OCI-LY1 (cell line): ENCODE results near the gene SPATS2L.

Experiments
- H2AFZ ChIP-seq: fragments of 200-600 bp; sonication (generic), shearing (Covaris generic); 2 replicates; pipeline ENCODE4 v1.6.0; 2014; ENCODE audit warnings: antibody characterized with exemption, mild to moderate bottlenecking, low read length
- H3F3A ChIP-seq: fragments of 200-600 bp; sonication (generic), shearing (Covaris generic); 2 replicates; pipeline ENCODE4 v1.6.0; 2014; ENCODE audit warnings: mild to moderate bottlenecking, antibody characterized with exemption, low read length, moderate library complexity; ENCODE audit not compliant: insufficient read depth
- H3K27ac ChIP-seq: fragments of 200-600 bp; sonication (generic); 2 replicates; pipeline ENCODE4 v1.5.1; 2014; ENCODE audit warnings: low read length, mixed run types, mild to moderate bottlenecking, low read depth; ENCODE audit not compliant: poor library complexity, severe bottlenecking
- H3K27me3 ChIP-seq: fragments of 200-600 bp; sonication (generic); 2 replicates; pipeline ENCODE4 v1.6.0; 2014; ENCODE audit warnings: antibody characterized with exemption, mild to moderate bottlenecking, low read length, moderate library complexity; ENCODE audit not compliant: insufficient read depth
- H3K36me3 ChIP-seq: fragments of 200-600 bp; sonication (generic); 2 replicates; pipeline ENCODE4 v1.6.1; 2014; ENCODE audit warnings: mild to moderate bottlenecking, antibody characterized with exemption, low read length, moderate library complexity, mixed read lengths; ENCODE audit not compliant: insufficient read depth
- H3K4me1 ChIP-seq: fragments of 200-600 bp; sonication (generic); 2 replicates; pipeline ENCODE4 v1.5.1; 2014; ENCODE audit warnings: mild to moderate bottlenecking, low read length, moderate library complexity; ENCODE audit not compliant: insufficient read depth, severe bottlenecking
- H3K4me2 ChIP-seq: fragments of 200-600 bp; sonication (generic), shearing (Covaris generic); 2 replicates; pipeline ENCODE4 v1.6.1; 2014; ENCODE audit warnings: low read length
- H3K4me3 ChIP-seq: fragments of 200-600 bp; sonication (generic); 2 replicates; pipeline ENCODE4 v1.5.1; 2014; ENCODE audit warnings: low read length, low read depth, mild to moderate bottlenecking, mixed read lengths; ENCODE audit not compliant: poor library complexity, severe bottlenecking
- H3K79me2 ChIP-seq: fragments of 200-600 bp; shearing (Covaris generic); 2 replicates; pipeline ENCODE4 v1.6.1; 2016; ENCODE audit warnings: mixed run types, low read length, mixed read lengths; ENCODE audit not compliant: insufficient read depth
- H3K9ac ChIP-seq: fragments of 200-600 bp; sonication (generic), shearing (Covaris generic); 2 replicates; pipeline ENCODE4 v1.6.1; 2014; ENCODE audit warnings: mild to moderate bottlenecking, low read length, mixed read lengths
- H3K9me2 ChIP-seq: fragments of 200-600 bp; sonication (generic), shearing (Covaris generic); 2 replicates; pipeline ENCODE4 v1.6.1; 2014; ENCODE audit warnings: low read depth, mild to moderate bottlenecking, low read length, mixed read lengths
- H3K9me3 ChIP-seq: fragments of 200-600 bp; shearing (Covaris generic); 2 replicates; pipeline ENCODE4 v1.6.1; 2014; ENCODE audit warnings: low read length, mixed read lengths
- H4K20me1 ChIP-seq: fragments of 200-600 bp; sonication (generic), shearing (Covaris generic); 2 replicates; pipeline ENCODE4 v1.6.0; 2016; ENCODE audit warnings: mild to moderate bottlenecking, low read length; ENCODE audit not compliant: insufficient read depth
- CTCF ChIP-seq: fragments of 200-600 bp; sonication (generic), shearing (Covaris generic); IDR thresholded peaks from 2 replicates; pipeline ENCODE4 v1.5.1; 2017; ENCODE audit warnings: mild to moderate bottlenecking, antibody characterized with exemption, low read length, moderate library complexity, mixed read lengths
- EZH2 ChIP-seq: fragments of 200-600 bp; sonication (generic), shearing (Covaris generic); IDR thresholded peaks from 2 replicates; pipeline ENCODE4 v1.8.0; 2017; ENCODE audit warnings: borderline replicate concordance, mixed run types, mild to moderate bottlenecking, antibody characterized with exemption, low read length, moderate library complexity, mixed read lengths

Gene SPATS2L

GRCh38 chr2:200335657-200336056 lies 29.2 kb downstream of the SPATS2L start:
- Histone ChIP-seq H3K27ac (no peak overlapping the region), H3K36me3 (no peaks in the 10 kb centered on the region), H2AFZ (no peak overlapping the region), H3K9me3 (no peaks in the 10 kb centered on the region), H3K4me1 (no peaks in the 10 kb centered on the region), H3K9ac (no peak overlapping the region), H4K20me1 (no peaks in the 10 kb centered on the region), H3K79me2 (no peaks in the 10 kb centered on the region), H3K4me2 (no peak overlapping the region), H3K27me3 (no peaks in the 10 kb centered on the region), H3K4me3 (no peak overlapping the region), H3F3A (no peaks in the 10 kb centered on the region), H3K9me2 (no peaks in the 10 kb centered on the region)
- TF ChIP-seq CTCF (no peak), EZH2 (no peak)

- H4K20me1 ChIP-seq: no peaks in the 10 kb centered on the region
- H3K27ac ChIP-seq: no peak overlapping the region
- no peaks in the 10 kb centered on the region for H3K79me2 ChIP-seq
- no peak overlapping the region for H2AFZ ChIP-seq
- H3K4me3 ChIP-seq: no peak overlapping the region
- H3K27me3 ChIP-seq: no peaks in the 10 kb centered on the region
- TF ChIP-seq CTCF (no peak), EZH2 (no peak)
- H3K4me1 ChIP-seq: no peaks in the 10 kb centered on the region
- H3K9me2 ChIP-seq: no peaks in the 10 kb centered on the region
- H3K4me2 ChIP-seq: no peak overlapping the region
- no peaks in the 10 kb centered on the region for H3K9me3 ChIP-seq
- no peak overlapping the region for H3K9ac ChIP-seq
- H3K36me3 ChIP-seq: no peaks in the 10 kb centered on the region
- H3F3A ChIP-seq: no peaks in the 10 kb centered on the region
Measured at GRCh38 chr2:200336980-200337615, 30.6 kb downstream of the SPATS2L start.

GRCh38 chr2:200337621-200338020 lies 31.1 kb downstream of the SPATS2L start:
- no peak overlapping the region for H3K9ac ChIP-seq
- H3K9me3 ChIP-seq: no peaks in the 10 kb centered on the region
- H3K4me1 ChIP-seq: no peaks in the 10 kb centered on the region
- no peak overlapping the region for H3K4me3 ChIP-seq
- no peaks in the 10 kb centered on the region for H3K79me2 ChIP-seq
- H2AFZ ChIP-seq: no peak overlapping the region
- no peaks in the 10 kb centered on the region for H3K36me3 ChIP-seq
- no peaks in the 10 kb centered on the region for H3K9me2 ChIP-seq
- no peaks in the 10 kb centered on the region for H4K20me1 ChIP-seq
- H3K27me3 ChIP-seq: no peaks in the 10 kb centered on the region
- no peak for TF ChIP-seq EZH2
- TF ChIP-seq CTCF: no peak
- no peak overlapping the region for H3K4me2 ChIP-seq
- no peak overlapping the region for H3K27ac ChIP-seq
- H3F3A ChIP-seq: no peaks in the 10 kb centered on the region
